Progenitor cell of endocrine pancreas (in vitro differentiated cells): ENCODE data around the gene RBM6. TPM values are rescaled to one million over a fixed set of nuclear protein-coding genes. Genes with fewer than 3 reads are reported as not detected.

Experiments used
- DNase-seq: peaks from one replicate; pipeline ENCODE4 v3.0.0; 2021; ENCODE audit warnings: low spot score; ENCODE audit not compliant: unreplicated experiment
- H3K27ac Mint-ChIP-seq: 2 replicates; pipeline ENCODE4 v1.8.0; 2021; ENCODE audit warnings: mild to moderate bottlenecking, moderate library complexity, mixed read lengths
- H3K27me3 Mint-ChIP-seq: 2 replicates; pipeline ENCODE4 v1.8.0; 2021; ENCODE audit warnings: mixed read lengths
- H3K36me3 Mint-ChIP-seq: 2 replicates; pipeline ENCODE4 v1.8.0; 2022; ENCODE audit warnings: mixed read lengths; ENCODE audit not compliant: insufficient read depth
- H3K4me1 Mint-ChIP-seq: 2 replicates; pipeline ENCODE4 v1.8.0; 2021; ENCODE audit warnings: low read depth, mixed read lengths
- H3K4me3 Mint-ChIP-seq: 2 replicates; pipeline ENCODE4 v1.8.0; 2021; ENCODE audit warnings: low read depth, mild to moderate bottlenecking, moderate library complexity, mixed read lengths
- H3K9me3 Mint-ChIP-seq: 2 replicates; pipeline ENCODE4 v1.8.0; 2021; ENCODE audit warnings: low read depth, mixed read lengths
- CTCF ChIP-seq: fragments of 200-600 bp; sonication (generic); IDR thresholded peaks from one replicate; pipeline ENCODE4 v1.5.0; 2021; ENCODE audit warnings: antibody characterized with exemption, mild to moderate bottlenecking; ENCODE audit not compliant: unreplicated experiment
- total RNA-seq: library from RNA; stranded (reverse); gene quantifications from 2 replicates; pipeline ENCODE4 v1.2.1, GENCODE V29; 2021

The RBM6 gene
- total RNA-seq, 1 donor from 2014 or later, result 144 TPM

GRCh38 chr3:50112462-50112861 lies 172.5 kb downstream of the RBM6 start:
- no peak for TF ChIP-seq CTCF
- Mint-ChIP-seq H3K4me3 (no peak overlapping the region), H3K4me1 (no peaks in the 10 kb centered on the region), H3K36me3 (peaks cover 52% of the 10 kb centered on the region), H3K27ac (no peak overlapping the region), H3K9me3 (no peaks in the 10 kb centered on the region), H3K27me3 (no peaks in the 10 kb centered on the region)
- DNase-seq, result no peak

- DNase-seq, result no peak
- TF ChIP-seq CTCF, result no peak
- Mint-ChIP-seq H3K36me3 (peaks cover 34% of the 10 kb centered on the region), H3K4me3 (no peak overlapping the region), H3K27me3 (no peaks in the 10 kb centered on the region), H3K27ac (no peak overlapping the region), H3K4me1 (no peaks in the 10 kb centered on the region), H3K9me3 (no peaks in the 10 kb centered on the region)
Observed at GRCh38 chr3:50117120-50117519, 177.2 kb downstream of the RBM6 start.

- Mint-ChIP-seq H3K36me3 (peaks cover 32% of the 10 kb centered on the region), H3K27me3 (no peaks in the 10 kb centered on the region), H3K4me3 (no peak overlapping the region), H3K27ac (no peak overlapping the region), H3K4me1 (peaks cover 7% of the 10 kb centered on the region), H3K9me3 (no peaks in the 10 kb centered on the region)
- no peak for DNase-seq
- no peak for TF ChIP-seq CTCF
Observed at GRCh38 chr3:50118237-50118636, 178.3 kb downstream of the RBM6 start.

- no peak for TF ChIP-seq CTCF
- peaks cover 21% of the 10 kb centered on the region for H3K36me3 Mint-ChIP-seq
- no peak for DNase-seq
- peaks cover 14% of the 10 kb centered on the region for H3K4me1 Mint-ChIP-seq
- H3K27ac Mint-ChIP-seq, result no peak overlapping the region
- H3K4me3 Mint-ChIP-seq, result no peak overlapping the region
- no peaks in the 10 kb centered on the region for H3K27me3 Mint-ChIP-seq
- no peaks in the 10 kb centered on the region for H3K9me3 Mint-ChIP-seq
Observed at GRCh38 chr3:50119786-50120185, 179.8 kb downstream of the RBM6 start.

- H3K27ac Mint-ChIP-seq, result peak overlapping the region; percentile 62
- TF ChIP-seq CTCF, result no peak
- no peaks in the 10 kb centered on the region for H3K27me3 Mint-ChIP-seq
- no peaks in the 10 kb centered on the region for H3K9me3 Mint-ChIP-seq
- H3K4me1 Mint-ChIP-seq, result peaks cover 15% of the 10 kb centered on the region
- no peak overlapping the region for H3K4me3 Mint-ChIP-seq
- DNase-seq, result no peak
- H3K36me3 Mint-ChIP-seq, result peaks cover 17% of the 10 kb centered on the region
Observed at GRCh38 chr3:50120364-50121071, 180.6 kb downstream of the RBM6 start.
